Stimulated activated naive CD8-positive, alpha-beta T cell treated with anti-CD3 and anti-CD28 coated beads, Interleukin-15, Interleukin-2, amounts not matched to agents 100 ng/mL and 50 ng/mL, for 24 hours (primary cell): ENCODE data around the gene SPG7.

Experiments used
- H3K27ac Mint-ChIP-seq: one replicate; pipeline ENCODE4 v1.8.0; 2021; ENCODE audit warnings: mild to moderate bottlenecking, mixed read lengths
- H3K27me3 Mint-ChIP-seq: one replicate; pipeline ENCODE4 v1.8.0; 2021; ENCODE audit warnings: mixed read lengths
- H3K36me3 Mint-ChIP-seq: one replicate; pipeline ENCODE4 v1.8.0; 2021; ENCODE audit warnings: low read depth, mixed read lengths
- H3K4me1 Mint-ChIP-seq: one replicate; pipeline ENCODE4 v1.8.0; 2021; ENCODE audit warnings: low read depth, mixed read lengths
- H3K4me3 Mint-ChIP-seq: one replicate; pipeline ENCODE4 v1.8.0; 2021; ENCODE audit warnings: mild to moderate bottlenecking, mixed read lengths
- H3K9me3 Mint-ChIP-seq: one replicate; pipeline ENCODE4 v1.8.0; 2021; ENCODE audit warnings: mixed read lengths

SPG7 gene

GRCh38 chr16:89522287-89522686 is 14.1 kb downstream of the SPG7 start:
- Mint-ChIP-seq H3K27me3 (no peaks in the 10 kb centered on the region), H3K4me1 (no peaks in the 10 kb centered on the region), H3K27ac (no peak overlapping the region)

GRCh38 chr16:89523680-89524344 is 15.6 kb downstream of the SPG7 start:
- Mint-ChIP-seq H3K36me3 (peaks cover 54% of the 10 kb centered on the region), H3K27me3 (no peaks in the 10 kb centered on the region), H3K4me1 (no peaks in the 10 kb centered on the region), H3K27ac (no peak overlapping the region), H3K9me3 (no peaks in the 10 kb centered on the region), H3K4me3 (no peak overlapping the region)

More at GRCh38 chr16:89522287-89522686, 14.1 kb downstream of the SPG7 start:
- Mint-ChIP-seq H3K36me3 (peaks cover 62% of the 10 kb centered on the region), H3K4me3 (no peak overlapping the region), H3K9me3 (no peaks in the 10 kb centered on the region)

- H3K36me3 Mint-ChIP-seq = peaks cover 57% of the 10 kb centered on the region
- no peaks in the 10 kb centered on the region for H3K27me3 Mint-ChIP-seq
- no peaks in the 10 kb centered on the region for H3K4me1 Mint-ChIP-seq
- no peak overlapping the region for H3K4me3 Mint-ChIP-seq
- no peaks in the 10 kb centered on the region for H3K9me3 Mint-ChIP-seq
- no peak overlapping the region for H3K27ac Mint-ChIP-seq
Observed at GRCh38 chr16:89525146-89525913, 17.1 kb downstream of the SPG7 start.

GRCh38 chr16:89529097-89529496 is 20.9 kb downstream of the SPG7 start:
- Mint-ChIP-seq H3K27ac (no peak overlapping the region), H3K9me3 (no peaks in the 10 kb centered on the region)

GRCh38 chr16:89530401-89531381 is 22.5 kb downstream of the SPG7 start:
- no peaks in the 10 kb centered on the region for H3K9me3 Mint-ChIP-seq
- H3K27me3 Mint-ChIP-seq = no peaks in the 10 kb centered on the region
- no peak overlapping the region for H3K4me3 Mint-ChIP-seq
- H3K4me1 Mint-ChIP-seq = peaks cover 23% of the 10 kb centered on the region
- H3K36me3 Mint-ChIP-seq = peaks cover 70% of the 10 kb centered on the region
- H3K27ac Mint-ChIP-seq = no peak overlapping the region

More at GRCh38 chr16:89529097-89529496, 20.9 kb downstream of the SPG7 start:
- Mint-ChIP-seq H3K4me1 (peaks cover 9% of the 10 kb centered on the region), H3K4me3 (no peak overlapping the region), H3K27me3 (no peaks in the 10 kb centered on the region), H3K36me3 (peaks cover 69% of the 10 kb centered on the region)

- H3K36me3 Mint-ChIP-seq = peaks cover 63% of the 10 kb centered on the region
- peaks cover 23% of the 10 kb centered on the region for H3K4me1 Mint-ChIP-seq
- H3K9me3 Mint-ChIP-seq = no peaks in the 10 kb centered on the region
- no peak overlapping the region for H3K4me3 Mint-ChIP-seq
- H3K27ac Mint-ChIP-seq = no peak overlapping the region
- no peaks in the 10 kb centered on the region for H3K27me3 Mint-ChIP-seq
Observed at GRCh38 chr16:89531821-89532526, 23.8 kb downstream of the SPG7 start.

GRCh38 chr16:89534252-89534756 is 26.1 kb downstream of the SPG7 start:
- peak overlapping the region; percentile 51 for H3K27ac Mint-ChIP-seq
- no peaks in the 10 kb centered on the region for H3K9me3 Mint-ChIP-seq
- H3K36me3 Mint-ChIP-seq = peaks cover 50% of the 10 kb centered on the region
- peaks cover 23% of the 10 kb centered on the region for H3K4me1 Mint-ChIP-seq
- no peaks in the 10 kb centered on the region for H3K27me3 Mint-ChIP-seq
- no peak overlapping the region for H3K4me3 Mint-ChIP-seq

GRCh38 chr16:89536371-89536770 is 28.2 kb downstream of the SPG7 start:
- Mint-ChIP-seq H3K27ac (no peak overlapping the region), H3K36me3 (peaks cover 43% of the 10 kb centered on the region)

GRCh38 chr16:89536886-89537548 is 28.8 kb downstream of the SPG7 start:
- no peaks in the 10 kb centered on the region for H3K9me3 Mint-ChIP-seq
- H3K27ac Mint-ChIP-seq = no peak overlapping the region
- H3K27me3 Mint-ChIP-seq = no peaks in the 10 kb centered on the region
- peaks cover 39% of the 10 kb centered on the region for H3K36me3 Mint-ChIP-seq
- peaks cover 23% of the 10 kb centered on the region for H3K4me1 Mint-ChIP-seq
- H3K4me3 Mint-ChIP-seq = no peak overlapping the region

More at GRCh38 chr16:89536371-89536770, 28.2 kb downstream of the SPG7 start:
- no peaks in the 10 kb centered on the region for H3K9me3 Mint-ChIP-seq
- no peak overlapping the region for H3K4me3 Mint-ChIP-seq
- peaks cover 23% of the 10 kb centered on the region for H3K4me1 Mint-ChIP-seq
- H3K27me3 Mint-ChIP-seq = no peaks in the 10 kb centered on the region

GRCh38 chr16:89537549-89537925 is 29.3 kb downstream of the SPG7 start:
- H3K27ac Mint-ChIP-seq = no peak overlapping the region
- H3K36me3 Mint-ChIP-seq = peaks cover 39% of the 10 kb centered on the region

GRCh38 chr16:89538286-89538685 is 30.1 kb downstream of the SPG7 start:
- no peaks in the 10 kb centered on the region for H3K27me3 Mint-ChIP-seq
- H3K9me3 Mint-ChIP-seq = no peaks in the 10 kb centered on the region
- H3K4me3 Mint-ChIP-seq = no peak overlapping the region
- H3K4me1 Mint-ChIP-seq = peaks cover 23% of the 10 kb centered on the region
- H3K27ac Mint-ChIP-seq = no peak overlapping the region
- H3K36me3 Mint-ChIP-seq = peaks cover 38% of the 10 kb centered on the region

More at GRCh38 chr16:89537549-89537925, 29.3 kb downstream of the SPG7 start:
- H3K9me3 Mint-ChIP-seq = no peaks in the 10 kb centered on the region
- H3K4me3 Mint-ChIP-seq = no peak overlapping the region
- no peaks in the 10 kb centered on the region for H3K27me3 Mint-ChIP-seq
- H3K4me1 Mint-ChIP-seq = peaks cover 23% of the 10 kb centered on the region

- no peaks in the 10 kb centered on the region for H3K9me3 Mint-ChIP-seq
- H3K27ac Mint-ChIP-seq = no peak overlapping the region
- peaks cover 24% of the 10 kb centered on the region for H3K36me3 Mint-ChIP-seq
Observed at GRCh38 chr16:89540557-89540956, 32.4 kb downstream of the SPG7 start.

GRCh38 chr16:89541792-89542191 is 33.6 kb downstream of the SPG7 start:
- H3K27me3 Mint-ChIP-seq = no peaks in the 10 kb centered on the region
- no peak overlapping the region for H3K4me3 Mint-ChIP-seq
- H3K27ac Mint-ChIP-seq = no peak overlapping the region
- no peaks in the 10 kb centered on the region for H3K4me1 Mint-ChIP-seq
- no peaks in the 10 kb centered on the region for H3K9me3 Mint-ChIP-seq
- peaks cover 23% of the 10 kb centered on the region for H3K36me3 Mint-ChIP-seq

More at GRCh38 chr16:89540557-89540956, 32.4 kb downstream of the SPG7 start:
- Mint-ChIP-seq H3K4me3 (no peak overlapping the region), H3K4me1 (peaks cover under 1% of the 10 kb centered on the region), H3K27me3 (no peaks in the 10 kb centered on the region)
